HG03097 (cell line): ENCODE data around the gene GRIA2.
"Not testable (repeated sequence)": the region's sequence is repeated elsewhere in the genome, so short reads cannot be mapped to it uniquely, and the experiment has no call there.

ENCODE experiments used
- ATAC-seq: cut with Tn5 transposase; IDR thresholded peaks from one replicate; pipeline ENCODE4 v1.9.1; 2021; ENCODE audit not compliant: unreplicated experiment, low FRiP score

Gene GRIA2

DNA sequence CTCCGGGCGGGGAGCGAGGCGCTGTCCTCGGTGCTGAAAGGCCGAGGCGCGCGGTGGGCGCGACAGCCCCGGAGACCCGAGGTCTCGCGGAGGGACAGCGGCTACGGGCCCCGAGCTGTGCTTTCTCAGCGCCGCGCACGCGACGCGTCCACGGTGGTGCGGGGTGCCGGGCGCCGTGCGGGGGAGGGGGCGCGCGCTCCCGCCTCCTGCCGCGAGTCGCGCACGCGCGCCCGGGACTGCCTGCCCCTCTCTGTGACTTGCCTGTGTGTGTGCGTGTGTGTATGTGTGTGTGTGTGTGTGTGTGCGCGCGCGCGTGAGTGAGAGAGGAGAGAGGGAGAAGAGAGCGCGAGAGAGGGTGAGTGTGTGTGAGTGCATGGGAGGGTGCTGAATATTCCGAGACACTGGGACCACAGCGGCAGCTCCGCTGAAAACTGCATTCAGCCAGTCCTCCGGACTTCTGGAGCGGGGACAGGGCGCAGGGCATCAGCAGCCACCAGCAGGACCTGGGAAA is at the start of gene GRIA2:
TSS of gene GRIA2 (plus strand) at position 358 of the 511 bp plus-strand sequence. CDS start 315 bp downstream, outside the sequence.
- no peak for ATAC-seq

DNA sequence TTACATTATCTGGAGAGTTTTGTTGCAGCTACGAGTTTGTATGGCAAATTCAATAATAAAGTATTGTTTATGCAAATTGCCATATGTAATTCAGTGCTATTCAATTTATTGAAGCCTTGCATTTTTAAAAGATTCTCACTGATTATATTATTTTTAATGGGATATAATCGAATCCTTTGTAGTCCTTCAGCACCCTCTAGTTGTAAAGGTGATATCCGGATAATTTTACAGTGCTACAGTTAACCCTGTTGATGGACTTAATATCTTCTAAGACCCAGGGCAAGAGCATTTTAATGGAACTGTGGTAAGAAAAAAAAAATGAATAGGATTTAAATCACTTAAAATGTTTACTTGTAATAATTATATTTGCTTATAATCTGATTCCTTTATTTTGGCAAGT is 48.5 kb upstream of the GRIA2 start:
- no peak for ATAC-seq

- not testable (repeated sequence) for ATAC-seq
These were observed 40.3 kb upstream of the GRIA2 start for GRCh38 chr4:157180268-157180667.

DNA sequence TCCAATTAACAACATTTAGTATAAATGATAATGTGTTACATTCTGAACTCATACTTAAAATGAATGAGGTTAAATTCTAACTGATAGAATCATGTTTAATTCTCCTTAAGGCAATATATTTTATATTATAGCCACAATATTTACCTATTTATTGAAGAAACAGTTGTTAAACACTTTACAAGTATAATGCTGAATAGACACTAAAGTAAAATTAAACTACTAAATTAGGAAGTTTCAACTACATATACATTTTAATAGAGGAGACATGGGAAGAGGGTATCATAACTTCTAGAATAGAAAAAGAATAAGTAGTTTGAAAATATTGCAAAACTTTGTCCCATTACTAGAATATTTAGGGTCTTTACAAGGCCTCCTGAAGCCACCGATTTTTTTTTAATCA is 36.2 kb upstream of the GRIA2 start:
- ATAC-seq, result no peak

DNA sequence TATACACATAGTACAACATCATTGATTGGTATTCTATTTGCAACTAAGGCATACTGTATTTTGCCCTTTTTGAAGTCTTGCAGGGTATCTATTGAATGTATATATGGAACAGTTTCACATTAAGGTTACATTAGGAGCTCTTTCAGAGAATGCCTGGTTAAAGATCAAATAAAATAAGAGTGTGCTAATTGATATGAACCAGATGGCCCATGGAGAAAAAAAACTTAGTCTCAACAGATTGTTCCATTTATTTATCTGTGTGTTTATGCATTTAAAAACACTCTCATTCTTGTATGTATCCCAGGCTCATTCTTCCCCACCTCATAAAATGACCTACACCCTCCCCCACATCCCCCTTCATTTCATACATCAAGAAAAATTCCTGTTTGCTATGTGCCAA is 35.2 kb upstream of the GRIA2 start:
- no peak for ATAC-seq

GRCh38 chr4:157195374-157195773 is 25.2 kb upstream of the GRIA2 start:
- no peak for ATAC-seq

DNA sequence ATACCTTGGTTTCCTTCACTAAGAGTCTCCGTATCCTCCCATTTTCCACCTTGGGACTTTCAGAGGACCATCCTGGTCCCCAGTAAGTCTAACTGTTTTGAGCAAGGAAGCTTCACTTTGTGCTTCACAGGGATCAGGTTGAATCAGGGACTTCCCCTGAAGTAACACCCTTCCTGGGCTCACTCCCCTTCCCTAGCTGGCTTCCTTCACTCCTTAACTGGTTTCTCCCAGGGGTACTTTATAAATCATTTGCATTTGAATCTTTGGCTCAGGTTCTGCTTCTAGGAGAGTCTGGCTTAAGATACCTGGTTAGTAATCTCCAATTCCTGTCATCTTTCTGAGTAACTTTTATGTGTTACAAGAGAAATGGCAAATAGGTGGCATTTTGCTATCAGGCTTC is 24.5 kb upstream of the GRIA2 start:
- no peak for ATAC-seq

DNA sequence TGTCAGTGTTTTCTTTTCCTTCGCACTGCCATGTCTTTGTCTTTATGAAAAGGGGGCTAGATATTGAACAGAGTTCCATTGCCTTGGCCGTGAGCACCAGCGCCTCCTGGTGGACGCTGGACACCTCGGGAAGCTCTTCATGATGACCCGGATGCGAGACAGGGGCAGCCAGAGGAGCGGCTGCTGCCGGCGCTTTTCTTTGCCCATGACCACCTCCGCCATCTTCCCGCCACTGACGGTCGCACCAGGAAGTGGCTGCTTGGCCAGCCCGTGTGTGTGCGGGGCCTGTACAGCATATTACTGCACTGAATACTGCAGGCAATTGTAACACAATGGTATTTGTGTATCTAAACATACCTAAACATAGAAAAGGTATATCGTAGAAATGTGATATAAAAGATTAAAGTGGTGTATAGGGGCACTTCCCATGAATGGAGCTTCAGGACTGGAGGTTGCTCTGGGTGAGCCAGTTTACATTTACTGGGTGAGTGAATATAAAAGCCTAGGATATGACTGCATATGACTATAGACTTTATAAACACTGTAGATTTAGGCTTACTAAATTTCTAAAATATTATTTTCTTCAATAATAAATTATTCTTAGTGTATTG is 15.8 kb upstream of the GRIA2 start:
- no peak for ATAC-seq

GRCh38 chr4:157217708-157218107 is 2.8 kb upstream of the GRIA2 start:
- no peak for ATAC-seq

DNA sequence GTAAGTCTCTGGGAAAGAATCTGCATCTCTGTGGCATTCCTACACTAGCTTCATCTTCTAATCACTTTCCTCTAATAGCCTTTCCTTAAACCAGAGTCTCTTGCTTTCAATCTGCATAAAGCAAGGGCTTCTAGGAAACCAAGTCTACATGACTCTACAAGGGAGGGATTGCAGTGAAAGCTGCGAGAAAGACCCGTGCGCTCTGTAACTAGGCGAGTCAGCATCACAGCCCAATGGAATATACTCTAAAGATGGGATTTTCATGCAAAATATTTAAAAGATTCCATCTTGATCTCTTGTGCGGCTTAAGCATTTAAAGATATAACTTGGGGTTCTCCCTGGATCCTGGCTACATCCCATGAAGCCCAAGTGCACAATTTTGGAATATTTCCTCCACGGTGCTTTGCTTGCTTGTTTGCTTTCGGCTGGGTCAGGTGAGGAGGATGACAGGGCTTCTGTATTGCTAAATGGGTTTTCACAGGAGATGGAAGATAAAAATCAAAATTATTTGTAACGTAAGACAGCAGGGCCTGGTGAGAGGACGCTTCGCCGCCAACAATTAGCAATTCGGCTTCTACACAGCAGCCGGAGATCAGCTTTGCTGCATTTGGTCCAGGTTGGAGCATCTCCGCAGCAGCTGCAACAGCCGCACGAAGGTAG is 687 bp upstream of the GRIA2 start:
- no peak for ATAC-seq

- no peak for ATAC-seq
These were observed 932 bp downstream of the GRIA2 start for GRCh38 chr4:157221426-157221894.

DNA sequence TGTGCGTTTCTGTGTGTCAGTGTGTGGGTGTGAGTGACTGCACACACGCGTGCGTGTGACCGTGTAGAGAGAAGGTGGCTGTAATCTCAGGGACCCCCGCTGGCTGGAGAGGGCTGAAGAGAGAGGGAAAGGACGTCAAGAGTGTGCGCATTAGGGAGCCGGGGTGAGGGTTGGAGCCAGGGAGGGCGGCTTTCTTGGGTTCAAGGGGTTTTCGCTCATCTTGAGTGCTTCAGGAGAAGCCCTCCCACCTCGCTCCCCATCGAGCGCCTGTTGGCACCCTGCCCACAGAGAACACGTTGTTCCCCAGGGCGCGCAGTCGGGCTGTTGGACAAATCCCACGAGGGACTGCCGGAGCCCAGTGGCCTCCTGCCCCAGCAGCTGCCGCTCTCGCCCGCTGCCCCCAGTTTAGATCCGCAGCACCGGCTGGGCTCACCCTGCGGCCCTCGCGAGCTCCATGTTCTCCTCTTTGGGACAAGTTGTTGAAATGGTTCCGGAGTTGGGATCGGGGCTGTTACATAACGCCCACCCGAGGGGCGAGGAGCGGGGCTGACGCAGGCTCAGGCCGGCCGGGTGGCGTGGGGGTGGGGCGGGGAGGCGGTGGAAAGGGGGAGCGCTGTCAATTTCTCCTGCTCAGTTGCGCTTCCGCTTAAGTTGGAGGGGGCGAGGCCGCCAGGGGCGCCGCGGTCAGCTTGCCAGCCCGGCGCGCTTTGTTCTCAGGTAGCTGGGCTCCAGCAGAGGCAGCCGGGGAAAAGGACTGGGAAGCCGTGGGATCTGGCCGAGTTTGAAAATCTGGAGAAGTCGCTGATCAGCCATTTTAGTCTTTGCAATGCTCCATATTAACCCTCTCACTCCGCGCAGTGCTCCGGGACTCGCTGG is 1.6 kb downstream of the GRIA2 start:
- no peak for ATAC-seq

DNA sequence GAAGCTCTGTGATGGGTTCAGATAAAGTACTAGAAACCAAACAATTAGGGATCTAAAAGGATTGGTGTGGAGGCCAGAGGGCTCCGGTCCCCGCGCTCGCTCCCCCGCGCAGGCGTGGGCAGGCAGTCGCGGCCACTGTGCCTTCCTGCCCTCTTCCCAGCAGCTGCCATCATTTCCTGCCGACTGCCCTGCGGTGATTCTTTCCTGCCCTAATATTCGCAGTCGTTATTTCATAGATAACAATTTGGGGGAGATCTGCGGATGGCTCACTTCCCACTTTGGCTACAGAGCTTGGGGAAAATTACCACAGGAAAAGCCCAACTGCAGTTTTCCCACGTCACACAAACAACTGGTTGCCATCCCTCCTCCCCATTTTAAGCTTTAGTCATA is 2.2 kb downstream of the GRIA2 start:
- ATAC-seq, result no peak

- no peak for ATAC-seq
These were observed 2.9 kb downstream of the GRIA2 start for GRCh38 chr4:157223456-157223855.

DNA sequence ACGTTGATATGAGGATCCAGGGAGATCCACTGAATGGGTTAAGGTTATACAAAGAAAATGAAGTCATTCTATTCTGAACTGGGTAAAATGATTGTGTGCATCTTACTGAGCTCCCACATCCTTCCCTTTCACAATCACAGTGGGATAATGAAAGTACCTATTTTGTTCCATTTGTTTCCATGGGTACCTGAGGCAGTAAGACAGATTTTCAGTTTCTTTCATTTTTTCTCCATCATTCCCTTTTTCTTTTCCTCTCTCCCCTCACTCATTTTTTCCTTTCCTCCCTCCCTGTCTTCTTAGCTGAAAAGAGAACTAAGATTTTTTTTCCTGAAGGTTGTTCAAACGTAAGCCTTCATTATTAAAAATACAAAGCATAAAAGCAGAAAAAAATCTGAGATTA is 4.6 kb downstream of the GRIA2 start:
- ATAC-seq, result no peak

GRCh38 chr4:157226035-157226434 is 5.5 kb downstream of the GRIA2 start:
- ATAC-seq, result no peak

DNA sequence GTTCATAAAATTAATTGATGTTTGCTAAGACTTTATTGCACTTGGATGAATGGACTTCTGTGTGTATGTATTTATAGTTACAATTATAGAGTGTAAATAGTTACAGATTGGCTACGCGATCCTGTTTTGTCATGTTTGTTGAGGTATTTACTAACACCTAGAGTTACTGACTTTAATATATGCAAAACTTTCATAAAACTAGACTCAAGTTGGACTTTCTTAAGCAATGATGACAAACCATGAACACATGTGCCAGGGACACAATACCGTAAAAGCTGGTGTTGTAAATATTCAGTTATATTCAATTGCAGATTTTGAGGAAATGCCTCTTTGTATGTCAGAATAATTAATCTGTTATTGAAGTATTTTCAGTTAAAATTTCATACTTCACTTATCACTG is 6.1 kb downstream of the GRIA2 start:
- ATAC-seq, result no peak

- no peak for ATAC-seq
These were observed 11.0 kb downstream of the GRIA2 start for GRCh38 chr4:157231525-157231924.

DNA sequence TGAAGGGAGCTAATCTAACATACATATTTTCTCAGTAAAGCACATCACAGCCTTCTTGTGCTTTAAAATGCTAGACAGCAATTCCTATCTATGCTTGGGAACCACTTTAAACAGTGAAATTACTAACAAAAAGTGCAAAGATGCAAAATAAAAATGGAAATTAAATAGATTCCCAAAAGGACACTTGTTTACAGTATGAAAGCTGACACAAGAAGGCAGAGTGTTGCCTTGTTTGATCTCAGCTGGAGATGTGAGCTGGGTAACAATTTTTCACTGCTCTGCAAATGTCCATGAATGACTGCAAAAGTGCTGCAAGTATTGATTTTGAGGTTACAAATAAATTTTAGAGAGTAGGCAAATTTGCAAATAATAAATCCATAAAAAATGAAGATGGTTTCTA is 22.3 kb downstream of the GRIA2 start:
- no peak for ATAC-seq

- ATAC-seq, result no peak
These were observed 23.8 kb downstream of the GRIA2 start for GRCh38 chr4:157244348-157244747.

DNA sequence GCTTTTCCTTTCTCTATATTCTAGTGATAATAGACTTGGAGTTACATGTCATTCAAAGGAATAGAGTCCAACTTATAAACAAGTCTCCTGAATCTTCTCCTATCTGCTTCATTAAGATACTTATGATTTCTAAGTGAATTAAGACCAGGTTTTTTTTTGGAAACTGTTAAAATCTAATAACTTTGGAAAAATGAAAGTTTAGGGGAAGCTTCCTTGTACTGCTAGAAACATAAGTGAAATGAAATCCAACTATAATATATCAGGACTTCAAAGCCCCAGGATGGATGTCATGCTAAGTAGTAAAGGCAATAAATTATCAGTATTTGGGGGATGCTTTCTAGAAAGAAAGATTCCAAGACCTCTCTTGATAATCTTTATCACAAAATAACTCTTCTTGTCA is 24.8 kb downstream of the GRIA2 start:
- no peak for ATAC-seq
